GM20000 (cell line): ENCODE results near the gene F2RL3.
"Not testable (repeated sequence)": the region's sequence is repeated elsewhere in the genome, so short reads cannot be mapped to it uniquely, and the experiment has no call there.

Experiments
- DNase-seq: peaks from one replicate; pipeline ENCODE4 v3.0.0; 2012; ENCODE audit warnings: low spot score
- CTCF ChIP-seq: IDR thresholded peaks from 2 replicates; pipeline ENCODE4 v1.5.1; 2012; ENCODE audit warnings: mild to moderate bottlenecking, control low read depth; ENCODE audit errors: extremely low read depth, missing control alignments

The F2RL3 gene

GRCh38 chr19:16934489-16934888 is 45.7 kb downstream of the F2RL3 start:
- no peak for TF ChIP-seq CTCF
- no peak for DNase-seq

GRCh38 chr19:16936901-16937300 is 48.1 kb downstream of the F2RL3 start:
- TF ChIP-seq CTCF, result no peak
- no peak for DNase-seq

- DNase-seq, result not testable (repeated sequence)
Measured at GRCh38 chr19:16937796-16938195, 49.0 kb downstream of the F2RL3 start.

- no peak for DNase-seq
- TF ChIP-seq CTCF, result no peak
Measured at GRCh38 chr19:16938211-16938610, 49.4 kb downstream of the F2RL3 start.

GRCh38 chr19:16940063-16940462 is 51.3 kb downstream of the F2RL3 start:
- DNase-seq, result not testable (repeated sequence)

- no peak for TF ChIP-seq CTCF
- no peak for DNase-seq
Measured at GRCh38 chr19:16940626-16941025, 51.8 kb downstream of the F2RL3 start.
